Measurements from ENCODE around the gene MYH9.

The MYH9 gene

GRCh38 chr22:36334081-36334820, 53.5 kb downstream of the MYH9 start:
- TF ChIP-seq CTCF (IDR thresholded peaks at IDR 0.05; ENCODE audit: low read depth, low read length), result peak; percentile 40
- no peak overlapping the region for H3K4me3 ChIP-seq (ENCODE audit: low read depth, low read length)
- in situ Hi-C loops (cut with HindIII; ENCODE audit: low sequenced_read_pairs), result no loop called here
- DNase-seq (ENCODE audit: low read depth, low spot score), result no peak

- no peak overlapping the region for H3K4me3 ChIP-seq (ENCODE audit: low read depth, low read length)
- TF ChIP-seq CTCF (IDR thresholded peaks at IDR 0.05; ENCODE audit: low read depth, low read length), result no peak
- DNase-seq (ENCODE audit: low read depth, low spot score), result no peak
- in situ Hi-C loops (cut with HindIII; ENCODE audit: low sequenced_read_pairs), result no loop called here
Measured at GRCh38 chr22:36333644-36334043, 54.1 kb downstream of the MYH9 start.

GRCh38 chr22:36332623-36333332, 55.0 kb downstream of the MYH9 start:
- H3K4me3 ChIP-seq (ENCODE audit: low read depth, low read length), result no peak overlapping the region
- DNase-seq (ENCODE audit: low read depth, low spot score), result peak; percentile 79
- no peak for TF ChIP-seq CTCF (IDR thresholded peaks at IDR 0.05; ENCODE audit: low read depth, low read length)
- in situ Hi-C loops (cut with HindIII; ENCODE audit: low sequenced_read_pairs), result no loop called here

GRCh38 chr22:36331912-36332622, 55.7 kb downstream of the MYH9 start:
- H3K4me3 ChIP-seq (ENCODE audit: low read depth, low read length), result no peak overlapping the region
- no peak for TF ChIP-seq CTCF (IDR thresholded peaks at IDR 0.05; ENCODE audit: low read depth, low read length)
- in situ Hi-C loops (cut with HindIII; ENCODE audit: low sequenced_read_pairs), result no loop called here
- peak; percentile 68 for DNase-seq (ENCODE audit: low read depth, low spot score)

GRCh38 chr22:36331306-36331911, 56.4 kb downstream of the MYH9 start:
- in situ Hi-C loops (cut with HindIII; ENCODE audit: low sequenced_read_pairs), result no loop called here
- DNase-seq (ENCODE audit: low read depth, low spot score), result peak; percentile 96
- no peak overlapping the region for H3K4me3 ChIP-seq (ENCODE audit: low read depth, low read length)
- no peak for TF ChIP-seq CTCF (IDR thresholded peaks at IDR 0.05; ENCODE audit: low read depth, low read length)

- in situ Hi-C loops (cut with HindIII; ENCODE audit: low sequenced_read_pairs), result no loop called here
- no peak overlapping the region for H3K4me3 ChIP-seq (ENCODE audit: low read depth, low read length)
- no peak for TF ChIP-seq CTCF (IDR thresholded peaks at IDR 0.05; ENCODE audit: low read depth, low read length)
- peak; percentile 82 for DNase-seq (ENCODE audit: low read depth, low spot score)
Measured at GRCh38 chr22:36330655-36331305, 57.0 kb downstream of the MYH9 start.
